ENCODE data around the gene TMEM92. TPM values are rescaled to one million over a fixed set of nuclear protein-coding genes. Genes with fewer than 3 reads are reported as not detected.
"Not testable (repeated sequence)": the region's sequence is repeated elsewhere in the genome, so short reads cannot be mapped to it uniquely, and the experiment has no call there.

TMEM92 gene
- total RNA-seq, 1 donor = 0.09 TPM

- H3K4me3 ChIP-seq (ENCODE audit: low read depth, low read length) = no peak overlapping the region
- no peak for TF ChIP-seq CTCF (IDR thresholded peaks at IDR 0.05; ENCODE audit: insufficient read depth, low read length)
- no peak for DNase-seq (ENCODE audit: low read depth)
Observed at GRCh38 chr17:50280801-50281441, 6.7 kb downstream of the TMEM92 start.

GRCh38 chr17:50281739-50282401 is 7.6 kb downstream of the TMEM92 start:
- no peak for DNase-seq (ENCODE audit: low read depth)
- no peak for TF ChIP-seq CTCF (IDR thresholded peaks at IDR 0.05; ENCODE audit: insufficient read depth, low read length)
- H3K4me3 ChIP-seq (ENCODE audit: low read depth, low read length) = no peak overlapping the region

GRCh38 chr17:50283246-50283645 is 9.0 kb downstream of the TMEM92 start:
- no peak for TF ChIP-seq CTCF (IDR thresholded peaks at IDR 0.05; ENCODE audit: insufficient read depth, low read length)
- H3K4me3 ChIP-seq (ENCODE audit: low read depth, low read length) = no peak overlapping the region
- peak; percentile 18 for DNase-seq (ENCODE audit: low read depth)

- no peak for TF ChIP-seq CTCF (IDR thresholded peaks at IDR 0.05; ENCODE audit: insufficient read depth, low read length)
- DNase-seq (ENCODE audit: low read depth) = no peak
- no peak overlapping the region for H3K4me3 ChIP-seq (ENCODE audit: low read depth, low read length)
Observed at GRCh38 chr17:50283714-50284113, 9.4 kb downstream of the TMEM92 start.

GRCh38 chr17:50285941-50286340 is 11.7 kb downstream of the TMEM92 start:
- no peak for DNase-seq (ENCODE audit: low read depth)
- no peak overlapping the region for H3K4me3 ChIP-seq (ENCODE audit: low read depth, low read length)
- no peak for TF ChIP-seq CTCF (IDR thresholded peaks at IDR 0.05; ENCODE audit: insufficient read depth, low read length)

- H3K4me3 ChIP-seq (ENCODE audit: low read depth, low read length) = not testable (repeated sequence)
Observed at GRCh38 chr17:50287302-50287701, 13.0 kb downstream of the TMEM92 start.

GRCh38 chr17:50288306-50288705 is 14.0 kb downstream of the TMEM92 start:
- no peak for DNase-seq (ENCODE audit: low read depth)
- TF ChIP-seq CTCF (IDR thresholded peaks at IDR 0.05; ENCODE audit: insufficient read depth, low read length) = no peak
- peak overlapping the region; percentile 66 for H3K4me3 ChIP-seq (ENCODE audit: low read depth, low read length)

More at GRCh38 chr17:50287302-50287701, 13.0 kb downstream of the TMEM92 start:
- DNase-seq (ENCODE audit: low read depth) = not testable (repeated sequence)

Data from fibroblast of the aortic adventitia (primary cell).